ENCODE results near the gene LDLRAD2. TPM values are rescaled to one million over a fixed set of nuclear protein-coding genes. Genes with fewer than 3 reads are reported as not detected.
A peak's percentile ranks its signal among the peaks of the same experiment; 100 is the strongest.

Gene LDLRAD2
- total and polyA plus RNA-seq, 10 of the 15 experiments (the other 5 are each of a cell fraction or from before 2014, with no cell fraction given), result 0.04 to 0.23 (median 0.11) TPM; not detected in 7

GRCh38 chr1:21783679-21784603 lies 28.1 kb upstream of the LDLRAD2 start (continued):
- TF ChIP-seq, protein P1, sequence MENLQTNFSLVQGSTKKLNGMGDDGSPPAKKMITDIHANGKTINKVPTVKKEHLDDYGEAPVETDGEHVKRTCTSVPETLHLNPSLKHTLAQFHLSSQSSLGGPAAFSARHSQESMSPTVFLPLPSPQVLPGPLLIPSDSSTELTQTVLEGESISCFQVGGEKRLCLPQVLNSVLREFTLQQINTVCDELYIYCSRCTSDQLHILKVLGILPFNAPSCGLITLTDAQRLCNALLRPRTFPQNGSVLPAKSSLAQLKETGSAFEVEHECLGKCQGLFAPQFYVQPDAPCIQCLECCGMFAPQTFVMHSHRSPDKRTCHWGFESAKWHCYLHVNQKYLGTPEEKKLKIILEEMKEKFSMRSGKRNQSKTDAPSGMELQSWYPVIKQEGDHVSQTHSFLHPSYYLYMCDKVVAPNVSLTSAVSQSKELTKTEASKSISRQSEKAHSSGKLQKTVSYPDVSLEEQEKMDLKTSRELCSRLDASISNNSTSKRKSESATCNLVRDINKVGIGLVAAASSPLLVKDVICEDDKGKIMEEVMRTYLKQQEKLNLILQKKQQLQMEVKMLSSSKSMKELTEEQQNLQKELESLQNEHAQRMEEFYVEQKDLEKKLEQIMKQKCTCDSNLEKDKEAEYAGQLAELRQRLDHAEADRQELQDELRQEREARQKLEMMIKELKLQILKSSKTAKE (IDR thresholded peaks at IDR 0.05; ENCODE audit: low read depth, poor library complexity, severe bottlenecking), result no peak
- TF ChIP-seq TARDBP (IDR thresholded peaks at IDR 0.05; ENCODE audit: borderline replicate concordance) (no peak; the same call in 1 of the 2 replicates), ATF2 (IDR thresholded peaks at IDR 0.05; ENCODE audit: low read length) (no peak; the same call in 1 of the 2 replicates), RB1 (IDR thresholded peaks at IDR 0.05; ENCODE audit: borderline replicate concordance) (no peak), EP300 (IDR thresholded peaks at IDR 0.05; ENCODE audit: borderline replicate concordance in 1 of 2, control insufficient read depth in 1 of 2, low read depth in 2 of 2, low read length in 2 of 2) (no peak), CBFB (IDR thresholded peaks at IDR 0.05; ENCODE audit: low read depth) (no peak), ZNF622 (IDR thresholded peaks at IDR 0.05) (no peak), RFX5 (IDR thresholded peaks at IDR 0.05; ENCODE audit: low read depth, low read length) (no peak), ZBTB40 (IDR thresholded peaks at IDR 0.05; ENCODE audit: borderline replicate concordance) (peak; percentile 30; the same call in 1 of the 2 replicates), FOXM1 (IDR thresholded peaks at IDR 0.05; ENCODE audit: low read depth, low read length) (no peak), SMC3 (IDR thresholded peaks at IDR 0.05; ENCODE audit: borderline replicate concordance, low read length) (no peak)
- TF ChIP-seq, protein P2, sequence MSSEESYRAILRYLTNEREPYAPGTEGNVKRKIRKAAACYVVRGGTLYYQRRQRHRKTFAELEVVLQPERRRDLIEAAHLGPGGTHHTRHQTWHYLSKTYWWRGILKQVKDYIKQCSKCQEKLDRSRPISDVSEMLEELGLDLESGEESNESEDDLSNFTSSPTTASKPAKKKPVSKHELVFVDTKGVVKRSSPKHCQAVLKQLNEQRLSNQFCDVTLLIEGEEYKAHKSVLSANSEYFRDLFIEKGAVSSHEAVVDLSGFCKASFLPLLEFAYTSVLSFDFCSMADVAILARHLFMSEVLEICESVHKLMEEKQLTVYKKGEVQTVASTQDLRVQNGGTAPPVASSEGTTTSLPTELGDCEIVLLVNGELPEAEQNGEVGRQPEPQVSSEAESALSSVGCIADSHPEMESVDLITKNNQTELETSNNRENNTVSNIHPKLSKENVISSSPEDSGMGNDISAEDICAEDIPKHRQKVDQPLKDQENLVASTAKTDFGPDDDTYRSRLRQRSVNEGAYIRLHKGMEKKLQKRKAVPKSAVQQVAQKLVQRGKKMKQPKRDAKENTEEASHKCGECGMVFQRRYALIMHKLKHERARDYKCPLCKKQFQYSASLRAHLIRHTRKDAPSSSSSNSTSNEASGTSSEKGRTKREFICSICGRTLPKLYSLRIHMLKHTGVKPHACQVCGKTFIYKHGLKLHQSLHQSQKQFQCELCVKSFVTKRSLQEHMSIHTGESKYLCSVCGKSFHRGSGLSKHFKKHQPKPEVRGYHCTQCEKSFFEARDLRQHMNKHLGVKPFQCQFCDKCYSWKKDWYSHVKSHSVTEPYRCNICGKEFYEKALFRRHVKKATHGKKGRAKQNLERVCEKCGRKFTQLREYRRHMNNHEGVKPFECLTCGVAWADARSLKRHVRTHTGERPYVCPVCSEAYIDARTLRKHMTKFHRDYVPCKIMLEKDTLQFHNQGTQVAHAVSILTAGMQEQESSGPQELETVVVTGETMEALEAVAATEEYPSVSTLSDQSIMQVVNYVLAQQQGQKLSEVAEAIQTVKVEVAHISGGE (CRISPR knock-in tag; IDR thresholded peaks at IDR 0.05), result no peak

Data from GM12878 (cell line).